Ectodermal cell (in vitro differentiated cells): ENCODE measurements around the gene TAF3.

Experiments used
- H3K27ac ChIP-seq: 2 replicates; pipeline ENCODE4 v1.7.0; 2013; ENCODE audit warnings: mild to moderate bottlenecking, low read depth, low read length; ENCODE audit not compliant: insufficient read depth, poor library complexity, severe bottlenecking
- H3K27me3 ChIP-seq: 2 replicates; pipeline ENCODE4 v1.7.0; 2013; ENCODE audit warnings: mild to moderate bottlenecking, low read length; ENCODE audit not compliant: insufficient read depth, control insufficient read depth, poor library complexity, severe bottlenecking
- H3K36me3 ChIP-seq: one replicate; pipeline ENCODE4 v1.7.0; 2013; ENCODE audit warnings: low read length; ENCODE audit not compliant: control insufficient read depth, insufficient read depth
- H3K4me1 ChIP-seq: one replicate; pipeline ENCODE4 v1.7.0; 2013; ENCODE audit warnings: low read length; ENCODE audit not compliant: control insufficient read depth, insufficient read depth
- H3K4me3 ChIP-seq: 2 replicates; pipeline ENCODE4 v1.7.0; 2013; ENCODE audit warnings: low read depth, low read length, control low read depth; ENCODE audit not compliant: insufficient read depth
- H3K9me3 ChIP-seq: 2 replicates; pipeline ENCODE4 v1.7.0; 2013; ENCODE audit warnings: mild to moderate bottlenecking, low read length, moderate library complexity; ENCODE audit not compliant: control insufficient read depth
- WGBS, 2 experiments: methylation state at CpG; one replicate each; pipeline ENCODE4 v1.1.7; 2013; ENCODE audit warnings: missing lambda C conversion rate in 2 of 2; 5-methylcytosine and 5-hydroxymethylcytosine counted together

Gene TAF3

GRCh38 chr10:7834262-7834661, 16.0 kb downstream of the TAF3 start:
- no peaks in the 10 kb centered on the region for H3K36me3 ChIP-seq
- H3K27me3 ChIP-seq, result no peaks in the 10 kb centered on the region
- H3K9me3 ChIP-seq, result no peaks in the 10 kb centered on the region
- WGBS, 2 experiments, result 100% methylated on average over 1 to 2 of the region's 3 CpGs
- no peak overlapping the region for H3K27ac ChIP-seq
- H3K4me1 ChIP-seq, result no peaks in the 10 kb centered on the region
- no peak overlapping the region for H3K4me3 ChIP-seq

GRCh38 chr10:7836571-7836970, 18.3 kb downstream of the TAF3 start:
- no peaks in the 10 kb centered on the region for H3K9me3 ChIP-seq
- no peaks in the 10 kb centered on the region for H3K36me3 ChIP-seq
- no peaks in the 10 kb centered on the region for H3K4me1 ChIP-seq
- no peak overlapping the region for H3K4me3 ChIP-seq
- WGBS, 2 experiments, result 92 to 97% methylated on average over 2 of the region's 2 CpGs
- no peaks in the 10 kb centered on the region for H3K27me3 ChIP-seq
- H3K27ac ChIP-seq, result no peak overlapping the region

GRCh38 chr10:7846591-7846990, 28.3 kb downstream of the TAF3 start:
- Histone ChIP-seq H3K9me3 (no peaks in the 10 kb centered on the region), H3K27ac (no peak overlapping the region), H3K4me3 (no peak overlapping the region), H3K4me1 (no peaks in the 10 kb centered on the region), H3K27me3 (no peaks in the 10 kb centered on the region), H3K36me3 (no peaks in the 10 kb centered on the region)
- WGBS, 2 experiments, result 100% methylated on average over 1 of the region's 1 CpG; no CpG with 5 or more reads in 1 of the 2 experiments

- H3K4me3 ChIP-seq, result no peak overlapping the region
- H3K36me3 ChIP-seq, result no peaks in the 10 kb centered on the region
- H3K9me3 ChIP-seq, result no peaks in the 10 kb centered on the region
- no peak overlapping the region for H3K27ac ChIP-seq
- peaks cover 12% of the 10 kb centered on the region for H3K4me1 ChIP-seq
- H3K27me3 ChIP-seq, result no peaks in the 10 kb centered on the region
- WGBS, 2 experiments, result 88 to 92% methylated on average over 4 of the region's 4 CpGs
Measured at GRCh38 chr10:7853226-7853842, 35.0 kb downstream of the TAF3 start.

GRCh38 chr10:7853890-7854289, 35.6 kb downstream of the TAF3 start:
- no peaks in the 10 kb centered on the region for H3K36me3 ChIP-seq
- H3K27me3 ChIP-seq, result no peaks in the 10 kb centered on the region
- no peak overlapping the region for H3K4me3 ChIP-seq
- WGBS, 2 experiments, result 95 to 100% methylated on average over 3 of the region's 3 CpGs
- H3K4me1 ChIP-seq, result peaks cover 12% of the 10 kb centered on the region
- no peaks in the 10 kb centered on the region for H3K9me3 ChIP-seq
- no peak overlapping the region for H3K27ac ChIP-seq

GRCh38 chr10:7855205-7855604, 36.9 kb downstream of the TAF3 start:
- Histone ChIP-seq H3K27me3 (no peaks in the 10 kb centered on the region), H3K27ac (peak overlapping the region; percentile 91), H3K36me3 (no peaks in the 10 kb centered on the region), H3K9me3 (no peaks in the 10 kb centered on the region), H3K4me3 (no peak overlapping the region), H3K4me1 (peaks cover 12% of the 10 kb centered on the region)
- 54 to 55% methylated on average over 4 of the region's 4 CpGs for WGBS, 2 experiments

GRCh38 chr10:7856678-7857077, 38.4 kb downstream of the TAF3 start:
- Histone ChIP-seq H3K4me3 (no peak overlapping the region), H3K27ac (no peak overlapping the region), H3K27me3 (no peaks in the 10 kb centered on the region), H3K36me3 (no peaks in the 10 kb centered on the region), H3K9me3 (peaks cover under 1% of the 10 kb centered on the region), H3K4me1 (peaks cover 12% of the 10 kb centered on the region)
- 33 to 45% methylated on average over 3 to 4 of the region's 4 CpGs for WGBS, 2 experiments

- no peak overlapping the region for H3K27ac ChIP-seq
- H3K4me1 ChIP-seq, result peaks cover 12% of the 10 kb centered on the region
- peaks cover 3% of the 10 kb centered on the region for H3K9me3 ChIP-seq
- no peak overlapping the region for H3K4me3 ChIP-seq
- H3K36me3 ChIP-seq, result no peaks in the 10 kb centered on the region
- H3K27me3 ChIP-seq, result no peaks in the 10 kb centered on the region
- WGBS, 2 experiments, result 93 to 94% methylated on average over 4 of the region's 4 CpGs
Measured at GRCh38 chr10:7857262-7857661, 39.0 kb downstream of the TAF3 start.

- WGBS, 2 experiments, result 69 to 77% methylated on average over 2 to 4 of the region's 4 CpGs
- Histone ChIP-seq H3K9me3 (peaks cover 6% of the 10 kb centered on the region), H3K27me3 (no peaks in the 10 kb centered on the region), H3K4me1 (no peaks in the 10 kb centered on the region), H3K27ac (no peak overlapping the region), H3K4me3 (no peak overlapping the region), H3K36me3 (no peaks in the 10 kb centered on the region)
Measured at GRCh38 chr10:7861509-7862120, 43.3 kb downstream of the TAF3 start.

- Histone ChIP-seq H3K4me1 (no peaks in the 10 kb centered on the region), H3K36me3 (no peaks in the 10 kb centered on the region), H3K9me3 (peaks cover 6% of the 10 kb centered on the region), H3K27ac (no peak overlapping the region), H3K27me3 (no peaks in the 10 kb centered on the region), H3K4me3 (no peak overlapping the region)
Measured at GRCh38 chr10:7862121-7862514, 43.8 kb downstream of the TAF3 start.
